ENCODE data around the gene HIPK4. TPM values are rescaled to one million over a fixed set of nuclear protein-coding genes. Genes with fewer than 3 reads are reported as not detected.

The HIPK4 gene
- total RNA-seq, 3 donors from 2014 or later (not counting 1 experiment from before 2014, with no cell fraction given): 0.14 to 0.29 TPM; not detected in 1

- DNase-seq: no peak
- no peak overlapping the region for H3K27ac ChIP-seq (ENCODE audit: low read length)
- Mint-ChIP-seq H3K4me1 (peaks cover 0 to 2% of the 10 kb centered on the region in 2 donors), H3K27me3 (ENCODE audit: low read depth in 2 of 2) (no peaks in the 10 kb centered on the region), H3K36me3 (no peaks in the 10 kb centered on the region), H3K27ac (no peak overlapping the region), H3K4me3 (no peak overlapping the region), H3K9me3 (no peaks in the 10 kb centered on the region)
- H3K36me3 ChIP-seq (ENCODE audit: control insufficient read depth, insufficient read depth, low read length): peaks cover 4% of the 10 kb centered on the region
- no peaks in the 10 kb centered on the region for H3K4me1 ChIP-seq (ENCODE audit: control insufficient read depth, insufficient read depth, low read length)
- 92% methylated on average over 11 of the region's 11 CpGs for WGBS (ENCODE audit: insufficient coverage)
- no peaks in the 10 kb centered on the region for H3K27me3 ChIP-seq (ENCODE audit: control insufficient read depth, insufficient read depth, low read length)
- no peak overlapping the region for H3K4me3 ChIP-seq (ENCODE audit: low read length)
- H3K9me3 ChIP-seq (ENCODE audit: control insufficient read depth, insufficient read depth, low read length): no peaks in the 10 kb centered on the region
- intact Hi-C loops (cut with micrococcal nuclease): no loop called here
- ATAC-seq: no peak
- TF ChIP-seq CTCF (IDR thresholded peaks at IDR 0.05): no peak
These were observed 10.4 kb downstream of the HIPK4 start for GRCh38 chr19:40379446-40380198.

- Histone ChIP-seq H3K27me3 (ENCODE audit: control insufficient read depth, insufficient read depth, low read length) (no peaks in the 10 kb centered on the region), H3K4me1 (ENCODE audit: control insufficient read depth, insufficient read depth, low read length) (no peaks in the 10 kb centered on the region), H3K36me3 (ENCODE audit: control insufficient read depth, insufficient read depth, low read length) (peaks cover 9% of the 10 kb centered on the region), H3K27ac (ENCODE audit: low read length) (no peak overlapping the region), H3K9me3 (ENCODE audit: control insufficient read depth, insufficient read depth, low read length) (no peaks in the 10 kb centered on the region), H3K4me3 (ENCODE audit: low read length) (no peak overlapping the region)
- no peak overlapping the region for H3K27ac Mint-ChIP-seq
- H3K4me3 Mint-ChIP-seq: no peak overlapping the region
- H3K27me3 Mint-ChIP-seq (ENCODE audit: low read depth in 2 of 2): no peaks in the 10 kb centered on the region
- intact Hi-C loops (cut with micrococcal nuclease): no loop called here
- no peak for TF ChIP-seq CTCF (IDR thresholded peaks at IDR 0.05)
- ATAC-seq (peak in 1 of 3 donors; percentile 37), DNase-seq (no peak)
- H3K9me3 Mint-ChIP-seq: no peaks in the 10 kb centered on the region
- peaks cover 0 to 5% of the 10 kb centered on the region in 2 donors for H3K4me1 Mint-ChIP-seq
- no peaks in the 10 kb centered on the region for H3K36me3 Mint-ChIP-seq
- WGBS (ENCODE audit: insufficient coverage): 93% methylated on average over 2 of the region's 2 CpGs
These were observed 11.5 kb downstream of the HIPK4 start for GRCh38 chr19:40378509-40378908.

- Mint-ChIP-seq H3K4me3 (no peak overlapping the region), H3K36me3 (no peaks in the 10 kb centered on the region), H3K9me3 (no peaks in the 10 kb centered on the region), H3K4me1 (peaks cover 0 to 5% of the 10 kb centered on the region in 2 donors), H3K27ac (no peak overlapping the region), H3K27me3 (ENCODE audit: low read depth in 2 of 2) (no peaks in the 10 kb centered on the region)
- ATAC-seq (no peak), DNase-seq (no peak)
- intact Hi-C loops (cut with micrococcal nuclease): no loop called here
- no peak overlapping the region for H3K27ac ChIP-seq (ENCODE audit: low read length)
- no peak overlapping the region for H3K4me3 ChIP-seq (ENCODE audit: low read length)
- no peaks in the 10 kb centered on the region for H3K27me3 ChIP-seq (ENCODE audit: control insufficient read depth, insufficient read depth, low read length)
- 93% methylated on average over 25 of the region's 25 CpGs for WGBS (ENCODE audit: insufficient coverage)
- TF ChIP-seq CTCF (IDR thresholded peaks at IDR 0.05): no peak
- H3K4me1 ChIP-seq (ENCODE audit: control insufficient read depth, insufficient read depth, low read length): no peaks in the 10 kb centered on the region
- no peaks in the 10 kb centered on the region for H3K9me3 ChIP-seq (ENCODE audit: control insufficient read depth, insufficient read depth, low read length)
- peaks cover 10% of the 10 kb centered on the region for H3K36me3 ChIP-seq (ENCODE audit: control insufficient read depth, insufficient read depth, low read length)
These were observed 12.1 kb downstream of the HIPK4 start for GRCh38 chr19:40377876-40378385.
